OCI-LY1 (cell line): Measurements from ENCODE around the gene CRADD.

Experiments
- H2AFZ ChIP-seq: fragments of 200-600 bp; sonication (generic), shearing (Covaris generic); 2 replicates; pipeline ENCODE4 v1.6.0; 2014; ENCODE audit warnings: antibody characterized with exemption, mild to moderate bottlenecking, low read length
- H3F3A ChIP-seq: fragments of 200-600 bp; sonication (generic), shearing (Covaris generic); 2 replicates; pipeline ENCODE4 v1.6.0; 2014; ENCODE audit warnings: mild to moderate bottlenecking, antibody characterized with exemption, low read length, moderate library complexity; ENCODE audit not compliant: insufficient read depth
- H3K27ac ChIP-seq: fragments of 200-600 bp; sonication (generic); 2 replicates; pipeline ENCODE4 v1.5.1; 2014; ENCODE audit warnings: low read length, mixed run types, mild to moderate bottlenecking, low read depth; ENCODE audit not compliant: poor library complexity, severe bottlenecking
- H3K27me3 ChIP-seq: fragments of 200-600 bp; sonication (generic); 2 replicates; pipeline ENCODE4 v1.6.0; 2014; ENCODE audit warnings: antibody characterized with exemption, mild to moderate bottlenecking, low read length, moderate library complexity; ENCODE audit not compliant: insufficient read depth
- H3K36me3 ChIP-seq: fragments of 200-600 bp; sonication (generic); 2 replicates; pipeline ENCODE4 v1.6.1; 2014; ENCODE audit warnings: mild to moderate bottlenecking, antibody characterized with exemption, low read length, moderate library complexity, mixed read lengths; ENCODE audit not compliant: insufficient read depth
- H3K4me1 ChIP-seq: fragments of 200-600 bp; sonication (generic); 2 replicates; pipeline ENCODE4 v1.5.1; 2014; ENCODE audit warnings: mild to moderate bottlenecking, low read length, moderate library complexity; ENCODE audit not compliant: insufficient read depth, severe bottlenecking
- H3K4me2 ChIP-seq: fragments of 200-600 bp; sonication (generic), shearing (Covaris generic); 2 replicates; pipeline ENCODE4 v1.6.1; 2014; ENCODE audit warnings: low read length
- H3K4me3 ChIP-seq: fragments of 200-600 bp; sonication (generic); 2 replicates; pipeline ENCODE4 v1.5.1; 2014; ENCODE audit warnings: low read length, low read depth, mild to moderate bottlenecking, mixed read lengths; ENCODE audit not compliant: poor library complexity, severe bottlenecking
- H3K79me2 ChIP-seq: fragments of 200-600 bp; shearing (Covaris generic); 2 replicates; pipeline ENCODE4 v1.6.1; 2016; ENCODE audit warnings: mixed run types, low read length, mixed read lengths; ENCODE audit not compliant: insufficient read depth
- H3K9ac ChIP-seq: fragments of 200-600 bp; sonication (generic), shearing (Covaris generic); 2 replicates; pipeline ENCODE4 v1.6.1; 2014; ENCODE audit warnings: mild to moderate bottlenecking, low read length, mixed read lengths
- H3K9me2 ChIP-seq: fragments of 200-600 bp; sonication (generic), shearing (Covaris generic); 2 replicates; pipeline ENCODE4 v1.6.1; 2014; ENCODE audit warnings: low read depth, mild to moderate bottlenecking, low read length, mixed read lengths
- H3K9me3 ChIP-seq: fragments of 200-600 bp; shearing (Covaris generic); 2 replicates; pipeline ENCODE4 v1.6.1; 2014; ENCODE audit warnings: low read length, mixed read lengths
- H4K20me1 ChIP-seq: fragments of 200-600 bp; sonication (generic), shearing (Covaris generic); 2 replicates; pipeline ENCODE4 v1.6.0; 2016; ENCODE audit warnings: mild to moderate bottlenecking, low read length; ENCODE audit not compliant: insufficient read depth
- CTCF ChIP-seq: fragments of 200-600 bp; sonication (generic), shearing (Covaris generic); IDR thresholded peaks from 2 replicates; pipeline ENCODE4 v1.5.1; 2017; ENCODE audit warnings: mild to moderate bottlenecking, antibody characterized with exemption, low read length, moderate library complexity, mixed read lengths
- EZH2 ChIP-seq: fragments of 200-600 bp; sonication (generic), shearing (Covaris generic); IDR thresholded peaks from 2 replicates; pipeline ENCODE4 v1.8.0; 2017; ENCODE audit warnings: borderline replicate concordance, mixed run types, mild to moderate bottlenecking, antibody characterized with exemption, low read length, moderate library complexity, mixed read lengths

The CRADD gene

GRCh38 chr12:93756288-93756687, 79.1 kb downstream of the CRADD start:
- Histone ChIP-seq H3K9me3 (no peaks in the 10 kb centered on the region), H3F3A (no peaks in the 10 kb centered on the region), H3K4me1 (no peaks in the 10 kb centered on the region), H3K4me2 (no peak overlapping the region), H3K9me2 (no peaks in the 10 kb centered on the region), H3K36me3 (no peaks in the 10 kb centered on the region), H3K27ac (no peak overlapping the region), H3K9ac (no peak overlapping the region), H3K79me2 (no peaks in the 10 kb centered on the region), H3K27me3 (no peaks in the 10 kb centered on the region), H2AFZ (no peak overlapping the region), H4K20me1 (no peaks in the 10 kb centered on the region), H3K4me3 (no peak overlapping the region)
- TF ChIP-seq EZH2 (no peak), CTCF (no peak)

DNA sequence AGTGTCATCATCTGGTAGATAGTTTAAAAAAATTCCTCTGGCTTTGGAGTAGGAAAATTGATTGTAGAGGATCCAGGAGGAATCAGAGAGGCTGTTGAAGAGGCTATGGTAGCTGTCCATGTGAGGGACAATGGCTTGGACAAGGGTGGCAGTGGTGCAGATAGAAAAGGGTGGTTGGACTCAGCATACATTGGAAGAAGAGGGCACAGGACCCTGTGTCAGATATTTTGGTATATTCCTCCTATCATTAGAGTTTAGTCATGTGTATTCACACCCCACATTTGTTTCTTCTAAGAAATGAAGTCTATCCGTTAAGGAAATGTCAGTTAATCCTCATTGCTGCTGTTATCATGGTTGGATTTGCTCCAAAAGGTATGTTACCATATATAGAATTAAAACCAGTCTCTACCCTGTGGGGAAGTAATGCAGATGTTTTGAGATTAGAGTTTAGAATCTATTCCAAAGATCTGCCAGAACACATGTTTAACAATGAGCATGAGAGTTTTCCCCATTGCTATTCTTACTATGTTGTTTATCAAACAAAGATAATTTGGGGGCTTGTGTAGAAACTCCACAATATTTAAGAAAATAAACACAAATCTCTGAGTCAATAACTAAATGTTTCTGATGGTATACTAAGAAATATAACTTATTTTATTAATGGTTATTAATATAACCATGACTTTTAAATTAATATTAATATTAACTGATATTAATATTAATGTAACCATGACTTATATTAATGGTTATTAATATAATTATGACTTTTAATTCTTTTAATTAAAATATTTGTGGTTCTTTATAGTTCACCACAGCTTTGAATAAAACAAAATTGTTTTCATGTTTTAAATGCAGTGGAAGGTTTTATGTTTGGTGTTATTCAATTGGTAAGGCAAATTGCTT, 80.9 kb downstream of the CRADD start:
- no peak overlapping the region for H2AFZ ChIP-seq
- H3K4me1 ChIP-seq: no peaks in the 10 kb centered on the region
- H3K27ac ChIP-seq: no peak overlapping the region
- H3K9me2 ChIP-seq: no peaks in the 10 kb centered on the region
- no peaks in the 10 kb centered on the region for H4K20me1 ChIP-seq
- H3K9me3 ChIP-seq: no peaks in the 10 kb centered on the region
- no peaks in the 10 kb centered on the region for H3K36me3 ChIP-seq
- TF ChIP-seq CTCF (no peak), EZH2 (no peak)
- no peak overlapping the region for H3K4me2 ChIP-seq
- H3K79me2 ChIP-seq: no peaks in the 10 kb centered on the region
- no peaks in the 10 kb centered on the region for H3F3A ChIP-seq
- H3K4me3 ChIP-seq: no peak overlapping the region
- no peak overlapping the region for H3K9ac ChIP-seq
- H3K27me3 ChIP-seq: no peaks in the 10 kb centered on the region

GRCh38 chr12:93758801-93759373, 81.7 kb downstream of the CRADD start:
- no peaks in the 10 kb centered on the region for H3K27me3 ChIP-seq
- H3K4me3 ChIP-seq: no peak overlapping the region
- no peaks in the 10 kb centered on the region for H3K4me1 ChIP-seq
- no peak overlapping the region for H2AFZ ChIP-seq
- no peaks in the 10 kb centered on the region for H3K79me2 ChIP-seq
- H3K9ac ChIP-seq: no peak overlapping the region
- no peak for TF ChIP-seq EZH2
- TF ChIP-seq CTCF: no peak
- no peak overlapping the region for H3K4me2 ChIP-seq
- no peaks in the 10 kb centered on the region for H4K20me1 ChIP-seq
- H3F3A ChIP-seq: no peaks in the 10 kb centered on the region
- no peaks in the 10 kb centered on the region for H3K9me3 ChIP-seq
- H3K27ac ChIP-seq: no peak overlapping the region
- no peaks in the 10 kb centered on the region for H3K36me3 ChIP-seq
- no peaks in the 10 kb centered on the region for H3K9me2 ChIP-seq
